NB4 (cell line): Measurements from ENCODE around the gene FBN1.

Experiments
- POLR2A ChIP-seq: IDR thresholded peaks from 2 replicates; pipeline ENCODE4 v1.6.1; 2011; ENCODE audit warnings: mild to moderate bottlenecking; ENCODE audit not compliant: insufficient read length; ENCODE audit errors: extremely low read depth
- TF ChIP-seq, protein P1 (sequence below): IDR thresholded peaks from one replicate; pipeline ENCODE4 v1.5.1; 2012; ENCODE audit warnings: low read depth, low read length
- TF ChIP-seq, protein P2 (sequence below): IDR thresholded peaks from 2 replicates; pipeline ENCODE4 v1.6.1; 2011; ENCODE audit warnings: low read depth, low read length

DNA sequence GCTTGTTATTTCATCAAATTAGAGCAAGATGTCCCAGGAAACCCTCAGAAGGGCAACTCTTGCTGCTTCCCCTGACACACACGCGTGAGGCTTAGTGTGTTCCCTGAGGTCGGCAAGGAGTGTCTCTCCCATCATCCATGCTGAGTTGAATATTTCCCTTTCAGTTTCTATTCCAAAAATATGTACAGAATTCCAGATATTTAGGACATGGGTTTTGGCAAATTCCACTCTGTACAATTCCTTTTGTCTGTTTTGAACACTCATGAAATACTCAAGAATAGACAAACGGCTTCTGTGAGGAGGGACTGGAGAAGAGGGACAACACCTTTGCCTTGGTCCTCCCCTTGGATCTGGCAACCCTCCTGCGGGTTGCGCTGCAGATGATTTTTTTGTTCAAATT, 176.2 kb downstream of the FBN1 start:
- TF ChIP-seq, protein P1, sequence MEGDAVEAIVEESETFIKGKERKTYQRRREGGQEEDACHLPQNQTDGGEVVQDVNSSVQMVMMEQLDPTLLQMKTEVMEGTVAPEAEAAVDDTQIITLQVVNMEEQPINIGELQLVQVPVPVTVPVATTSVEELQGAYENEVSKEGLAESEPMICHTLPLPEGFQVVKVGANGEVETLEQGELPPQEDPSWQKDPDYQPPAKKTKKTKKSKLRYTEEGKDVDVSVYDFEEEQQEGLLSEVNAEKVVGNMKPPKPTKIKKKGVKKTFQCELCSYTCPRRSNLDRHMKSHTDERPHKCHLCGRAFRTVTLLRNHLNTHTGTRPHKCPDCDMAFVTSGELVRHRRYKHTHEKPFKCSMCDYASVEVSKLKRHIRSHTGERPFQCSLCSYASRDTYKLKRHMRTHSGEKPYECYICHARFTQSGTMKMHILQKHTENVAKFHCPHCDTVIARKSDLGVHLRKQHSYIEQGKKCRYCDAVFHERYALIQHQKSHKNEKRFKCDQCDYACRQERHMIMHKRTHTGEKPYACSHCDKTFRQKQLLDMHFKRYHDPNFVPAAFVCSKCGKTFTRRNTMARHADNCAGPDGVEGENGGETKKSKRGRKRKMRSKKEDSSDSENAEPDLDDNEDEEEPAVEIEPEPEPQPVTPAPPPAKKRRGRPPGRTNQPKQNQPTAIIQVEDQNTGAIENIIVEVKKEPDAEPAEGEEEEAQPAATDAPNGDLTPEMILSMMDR = no peak
- no peak for TF ChIP-seq POLR2A
- TF ChIP-seq, protein P2, sequence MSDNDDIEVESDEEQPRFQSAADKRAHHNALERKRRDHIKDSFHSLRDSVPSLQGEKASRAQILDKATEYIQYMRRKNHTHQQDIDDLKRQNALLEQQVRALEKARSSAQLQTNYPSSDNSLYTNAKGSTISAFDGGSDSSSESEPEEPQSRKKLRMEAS = no peak
